GM12878 (cell line): ENCODE results near the gene GRK2.

ENCODE experiments used
- CHD2 ChIP-seq: IDR thresholded peaks from 2 replicates; pipeline ENCODE4 v1.6.1; 2011; ENCODE audit warnings: low read depth, low read length, improper control_type of control experiment, borderline replicate concordance
- TF ChIP-seq, protein P1 (sequence below), 3 experiments: IDR thresholded peaks in 2 of 3; conservative IDR thresholded peaks in 1 of 3; 2 replicates each; pipeline ENCODE4 v1.5.1; 2011; ENCODE audit warnings: low read depth in 3 of 3, low read length in 3 of 3, mild to moderate bottlenecking in 3 of 3, control low read depth in 2 of 3, moderate library complexity in 2 of 3, inconsistent platforms in 1 of 3, mixed read lengths in 1 of 3; ENCODE audit not compliant: control insufficient read depth in 2 of 3, insufficient read depth in 1 of 3; ENCODE audit errors: extremely low read depth in 1 of 3

DNA sequence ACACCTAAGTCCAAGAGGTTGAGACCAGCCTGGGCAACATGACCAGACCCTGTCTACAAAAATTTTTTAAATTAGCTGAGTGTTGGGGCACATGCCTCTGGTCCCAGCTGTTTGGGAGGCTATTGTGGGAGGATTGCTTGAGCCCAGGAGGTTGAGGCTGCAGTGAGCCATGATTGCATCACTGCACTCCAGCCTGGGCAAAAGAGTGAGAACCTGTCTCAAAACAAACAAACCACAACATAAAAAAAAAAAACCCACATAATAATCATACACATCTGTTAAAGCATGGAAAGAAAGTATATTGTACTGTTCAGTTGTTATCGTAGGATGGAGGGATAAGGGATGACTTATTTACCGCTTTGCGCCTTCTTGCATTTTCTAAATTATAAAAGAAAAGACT, 35.9 kb upstream of the GRK2 start:
- TF ChIP-seq, protein P1, sequence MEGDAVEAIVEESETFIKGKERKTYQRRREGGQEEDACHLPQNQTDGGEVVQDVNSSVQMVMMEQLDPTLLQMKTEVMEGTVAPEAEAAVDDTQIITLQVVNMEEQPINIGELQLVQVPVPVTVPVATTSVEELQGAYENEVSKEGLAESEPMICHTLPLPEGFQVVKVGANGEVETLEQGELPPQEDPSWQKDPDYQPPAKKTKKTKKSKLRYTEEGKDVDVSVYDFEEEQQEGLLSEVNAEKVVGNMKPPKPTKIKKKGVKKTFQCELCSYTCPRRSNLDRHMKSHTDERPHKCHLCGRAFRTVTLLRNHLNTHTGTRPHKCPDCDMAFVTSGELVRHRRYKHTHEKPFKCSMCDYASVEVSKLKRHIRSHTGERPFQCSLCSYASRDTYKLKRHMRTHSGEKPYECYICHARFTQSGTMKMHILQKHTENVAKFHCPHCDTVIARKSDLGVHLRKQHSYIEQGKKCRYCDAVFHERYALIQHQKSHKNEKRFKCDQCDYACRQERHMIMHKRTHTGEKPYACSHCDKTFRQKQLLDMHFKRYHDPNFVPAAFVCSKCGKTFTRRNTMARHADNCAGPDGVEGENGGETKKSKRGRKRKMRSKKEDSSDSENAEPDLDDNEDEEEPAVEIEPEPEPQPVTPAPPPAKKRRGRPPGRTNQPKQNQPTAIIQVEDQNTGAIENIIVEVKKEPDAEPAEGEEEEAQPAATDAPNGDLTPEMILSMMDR (IDR thresholded peaks at IDR 0.05 in 2 of 3, conservative IDR thresholded peaks at IDR 0.05 in 1 of 3; ENCODE audit: control insufficient read depth in 2 of 3, extremely low read depth in 1 of 3, insufficient read depth in 1 of 3, low read depth in 3 of 3, low read length in 3 of 3): no peak
- TF ChIP-seq CHD2: no peak
